Uterus (tissue), 4 donors: Measurements from ENCODE around the gene PRSS38. TPM values are rescaled to one million over a fixed set of nuclear protein-coding genes. Genes with fewer than 3 reads are reported as not detected.
"Not testable (repeated sequence)": the region's sequence is repeated elsewhere in the genome, so short reads cannot be mapped to it uniquely, and the experiment has no call there.

Experiments
- DNase-seq, 2 donors: peaks; one replicate each; pipeline ENCODE4 v3.0.0-alpha.2; 2019 to 2020
- H3K27ac ChIP-seq, 2 donors: fragments of 200-600 bp; sonication (generic); 1 replicate in 1 of 2; 2 replicates in 1 of 2; pipeline ENCODE4 v1.5.1; 2016 to 2018
- H3K27me3 ChIP-seq, 2 donors: fragments of 200-600 bp; sonication (generic); one replicate each; pipeline ENCODE4 v1.5.1; 2018 to 2019; ENCODE audit warnings: control low read depth in 1 of 2
- H3K36me3 ChIP-seq, 2 donors: fragments of 200-600 bp; sonication (generic); one replicate each; pipeline ENCODE4 v1.5.1; 2019; ENCODE audit warnings: control low read depth in 1 of 2
- H3K4me1 ChIP-seq, 2 donors: fragments of 200-600 bp; sonication (generic); one replicate each; pipeline ENCODE4 v1.5.1; 2018 to 2019; ENCODE audit warnings: control low read depth in 1 of 2
- H3K4me3 ChIP-seq, 2 donors: fragments of 200-600 bp; sonication (generic); 1 replicate in 1 of 2; 2 replicates in 1 of 2; pipeline ENCODE4 v1.5.1; 2018 to 2019; ENCODE audit warnings: mild to moderate bottlenecking in 1 of 2
- H3K9me3 ChIP-seq, 2 donors: fragments of 200-600 bp; sonication (generic); one replicate each; pipeline ENCODE4 v1.5.1; 2019; ENCODE audit warnings: control low read depth in 1 of 2
- CTCF ChIP-seq, 4 experiments: fragments of 200-600 bp in 2 of 4; fragments of 450-650 bp in 2 of 4; sonication (generic) in 2 of 4; IDR thresholded peaks; one replicate each; pipeline ENCODE4 v1.5.1; 2016 to 2019; ENCODE audit warnings: antibody characterized with exemption in 4 of 4, mild to moderate bottlenecking in 2 of 4, moderate library complexity in 1 of 4
- POLR2A ChIP-seq, 2 donors: fragments of 450-650 bp; IDR thresholded peaks; one replicate each; pipeline ENCODE4 v1.6.1; 2016; ENCODE audit warnings: antibody characterized with exemption in 2 of 2, mild to moderate bottlenecking in 1 of 2, moderate library complexity in 1 of 2
- intact Hi-C: fragments of 100-400 bp; cut with DNase I; formaldehyde crosslinking; loops from one replicate; pipeline ENCODE4 v1.15.1; 2023; ENCODE audit warnings: low total_unique reads
- total RNA-seq, 4 donors: library from RNA; depleted of rRNA in 3 of 4; stranded (reverse); fragments of >200 nt in 3 of 4; gene quantifications; one replicate each; pipeline versions ENCODE4 v1.1.0 to v1.2.4, GENCODE V29; 2014 to 2023
- donor health status: DM: yes; HTN: yes; CAD: no.

PRSS38 gene
- total RNA-seq, 4 donors from 2014 or later: not detected

- Histone ChIP-seq H3K9me3 (no peaks in the 10 kb centered on the region), H3K27me3 (no peaks in the 10 kb centered on the region), H3K36me3 (no peaks in the 10 kb centered on the region), H3K4me3 (no peak overlapping the region), H3K4me1 (no peaks in the 10 kb centered on the region), H3K27ac (no peak overlapping the region)
- intact Hi-C loops: no loop called here
- DNase-seq: no peak
- TF ChIP-seq CTCF (IDR thresholded peaks at IDR 0.05) (no peak), POLR2A (IDR thresholded peaks at IDR 0.05) (no peak)
These were observed 54.9 kb downstream of the PRSS38 start for GRCh38 chr1:227870366-227870765.

- intact Hi-C loops, H3K4me1 ChIP-seq, H3K27ac ChIP-seq, H3K4me3 ChIP-seq, DNase-seq, H3K9me3 ChIP-seq, H3K36me3 ChIP-seq, H3K27me3 ChIP-seq: not testable (repeated sequence)
These were observed 56.4 kb downstream of the PRSS38 start for GRCh38 chr1:227871892-227872291.

GRCh38 chr1:227877810-227878209, 62.3 kb downstream of the PRSS38 start:
- H3K4me1 ChIP-seq, H3K9me3 ChIP-seq, intact Hi-C loops: not testable (repeated sequence)

GRCh38 chr1:227880342-227880924, 65.0 kb downstream of the PRSS38 start:
- intact Hi-C loops: no loop called here

More at GRCh38 chr1:227877810-227878209, 62.3 kb downstream of the PRSS38 start:
- H3K36me3 ChIP-seq, H3K27me3 ChIP-seq, H3K27ac ChIP-seq, DNase-seq, H3K4me3 ChIP-seq: not testable (repeated sequence)

GRCh38 chr1:227883073-227883520, 67.6 kb downstream of the PRSS38 start:
- H3K9me3 ChIP-seq: no peaks in the 10 kb centered on the region
- no peaks in the 10 kb centered on the region for H3K36me3 ChIP-seq
- H3K27me3 ChIP-seq: no peaks in the 10 kb centered on the region
- peaks cover 14 to 19% of the 10 kb centered on the region in 2 donors for H3K4me1 ChIP-seq
- intact Hi-C loops: no loop called here
- no peak overlapping the region for H3K27ac ChIP-seq
- H3K4me3 ChIP-seq: no peak overlapping the region
- TF ChIP-seq POLR2A (IDR thresholded peaks at IDR 0.05): no peak
- TF ChIP-seq CTCF (IDR thresholded peaks at IDR 0.05): no peak
- no peak for DNase-seq

More at GRCh38 chr1:227880342-227880924, 65.0 kb downstream of the PRSS38 start:
- Histone ChIP-seq H3K4me1 (peaks cover 4 to 5% of the 10 kb centered on the region in 2 donors), H3K27ac (no peak overlapping the region), H3K9me3 (no peaks in the 10 kb centered on the region), H3K27me3 (no peaks in the 10 kb centered on the region), H3K36me3 (no peaks in the 10 kb centered on the region), H3K4me3 (no peak overlapping the region)
- TF ChIP-seq CTCF (IDR thresholded peaks at IDR 0.05): no peak
- no peak for TF ChIP-seq POLR2A (IDR thresholded peaks at IDR 0.05)
- no peak for DNase-seq

- intact Hi-C loops: no loop called here
- H3K4me1 ChIP-seq: peaks cover 14 to 19% of the 10 kb centered on the region in 2 donors
- no peaks in the 10 kb centered on the region for H3K9me3 ChIP-seq
- TF ChIP-seq CTCF (IDR thresholded peaks at IDR 0.05): no peak
- no peak for TF ChIP-seq POLR2A (IDR thresholded peaks at IDR 0.05)
- H3K27me3 ChIP-seq: no peaks in the 10 kb centered on the region
- no peak for DNase-seq
- no peak overlapping the region for H3K27ac ChIP-seq
- H3K4me3 ChIP-seq: no peak overlapping the region
- no peaks in the 10 kb centered on the region for H3K36me3 ChIP-seq
These were observed 68.3 kb downstream of the PRSS38 start for GRCh38 chr1:227883641-227884301.
